Loucy (cell line): ENCODE results near the gene PKP3.

Experiments used
- CTCF ChIP-seq: fragments of 200-600 bp; sonication (generic); conservative IDR thresholded peaks from 2 replicates; pipeline ENCODE4 v1.5.1; 2014; ENCODE audit warnings: mild to moderate bottlenecking, antibody characterized with exemption, low read length
- EZH2phosphoT487 ChIP-seq: fragments of 200-600 bp; IDR thresholded peaks from 2 replicates; pipeline ENCODE4 v1.6.1; 2018; ENCODE audit warnings: antibody characterized with exemption, mild to moderate bottlenecking, moderate library complexity, borderline replicate concordance

GRCh38 chr11:370070-370941, 23.7 kb upstream of the PKP3 start:
- no peak for TF ChIP-seq CTCF
- no peak for TF ChIP-seq EZH2phosphoT487
